A549 (cell line): ENCODE measurements around the gene LMNTD1.
"Not testable (repeated sequence)": the region's sequence is repeated elsewhere in the genome, so short reads cannot be mapped to it uniquely, and the experiment has no call there.

Experiments
- BHLHE40 ChIP-seq: IDR thresholded peaks from 2 replicates; pipeline ENCODE4 v1.6.1; 2012; ENCODE audit warnings: low read depth, low read length, inconsistent platforms
- CTCF ChIP-seq: fragments of >200 bp; sonication (Bioruptor Twin); formaldehyde crosslinking; IDR thresholded peaks from 3 replicates; pipeline ENCODE4 v1.5.1; 2016

GRCh38 chr12:25426821-25427220 is 126.3 kb downstream of the LMNTD1 start:
- not testable (repeated sequence) for TF ChIP-seq BHLHE40, CTCF
